HG02610 (cell line): ENCODE measurements around the gene CTSA.
A peak's percentile ranks its signal among the peaks of the same experiment; 100 is the strongest.
"Not testable (repeated sequence)": the region's sequence is repeated elsewhere in the genome, so short reads cannot be mapped to it uniquely, and the experiment has no call there.

Experiments
- ATAC-seq: cut with Tn5 transposase; IDR thresholded peaks from one replicate; pipeline ENCODE4 v1.9.1; 2021; ENCODE audit warnings: mild to moderate bottlenecking, moderate library complexity; ENCODE audit not compliant: unreplicated experiment

The CTSA gene

DNA sequence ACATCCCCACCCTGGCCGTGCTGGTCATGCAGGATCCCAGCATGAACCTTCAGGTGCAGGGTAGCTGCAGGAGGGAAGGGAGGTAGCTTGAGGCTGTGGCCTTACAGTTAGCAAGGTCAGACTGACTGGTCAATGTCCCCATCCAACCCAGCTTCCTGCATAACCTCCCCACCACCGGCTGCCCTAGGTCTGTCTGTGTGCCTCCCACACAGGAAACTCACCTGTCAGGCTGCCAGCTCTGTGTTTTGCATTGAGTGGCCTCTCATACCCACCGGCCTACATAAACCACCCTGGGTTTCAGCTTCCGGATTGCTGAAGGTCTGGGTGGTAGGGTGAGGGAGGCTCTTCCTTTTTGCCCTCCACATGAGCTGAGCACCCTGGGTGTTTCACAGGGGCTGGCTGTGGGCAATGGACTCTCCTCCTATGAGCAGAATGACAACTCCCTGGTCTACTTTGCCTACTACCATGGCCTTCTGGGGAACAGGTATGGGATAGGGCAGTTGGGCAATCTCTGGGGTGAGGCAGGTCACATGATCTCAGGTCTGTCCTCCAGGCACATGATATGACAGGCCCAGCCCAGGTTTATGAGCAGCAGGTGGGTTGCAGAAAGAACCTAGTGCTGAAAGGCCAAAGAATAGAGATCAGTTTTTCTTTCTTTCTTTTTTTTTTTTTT is 1.8 kb downstream of the CTSA start:
- ATAC-seq: no peak

- no peak for ATAC-seq
These were observed 2.7 kb downstream of the CTSA start for GRCh38 chr20:45893831-45894230.

GRCh38 chr20:45894797-45895196 is 3.7 kb downstream of the CTSA start:
- ATAC-seq: no peak

DNA sequence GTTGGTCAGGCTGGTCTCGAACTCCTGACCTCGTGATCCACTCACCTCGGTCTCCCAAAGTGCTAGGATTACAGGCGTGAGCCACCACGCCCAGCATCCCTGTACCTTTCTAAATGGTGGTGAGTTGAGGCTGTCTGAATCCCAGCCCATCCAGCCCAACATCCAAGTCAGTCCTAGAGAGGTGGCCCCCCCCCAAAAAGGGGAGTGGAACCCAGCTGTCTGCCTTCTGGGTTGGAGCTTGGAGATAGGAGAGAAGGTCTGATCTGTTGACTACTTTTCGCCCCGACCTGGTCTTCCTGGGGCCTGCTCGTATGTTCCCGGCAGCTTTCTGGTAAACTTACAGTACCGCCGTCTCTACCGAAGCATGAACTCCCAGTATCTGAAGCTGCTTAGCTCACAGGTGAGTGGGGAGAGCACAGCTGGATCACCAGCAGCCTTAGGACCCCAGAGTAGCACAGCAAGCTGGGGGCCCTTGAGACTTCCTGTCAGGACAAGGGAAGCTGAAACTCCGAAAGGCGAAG is 5.6 kb downstream of the CTSA start:
- no peak for ATAC-seq

- ATAC-seq: no peak
These were observed 6.2 kb downstream of the CTSA start for GRCh38 chr20:45897289-45897688.

DNA sequence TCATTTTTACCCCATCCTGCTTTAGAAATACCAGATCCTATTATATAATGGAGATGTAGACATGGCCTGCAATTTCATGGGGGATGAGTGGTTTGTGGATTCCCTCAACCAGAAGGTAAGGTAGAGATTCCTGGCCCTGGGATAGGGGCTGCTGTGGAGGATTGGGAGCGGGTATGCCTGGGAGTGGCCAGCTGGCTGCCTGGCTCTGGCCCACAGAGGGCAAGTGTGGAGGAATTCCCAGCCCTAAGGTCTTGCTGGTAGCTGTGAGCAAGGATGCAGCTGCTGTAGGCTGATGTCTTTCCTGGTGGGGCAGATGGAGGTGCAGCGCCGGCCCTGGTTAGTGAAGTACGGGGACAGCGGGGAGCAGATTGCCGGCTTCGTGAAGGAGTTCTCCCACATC is 6.6 kb downstream of the CTSA start:
- ATAC-seq: no peak

DNA sequence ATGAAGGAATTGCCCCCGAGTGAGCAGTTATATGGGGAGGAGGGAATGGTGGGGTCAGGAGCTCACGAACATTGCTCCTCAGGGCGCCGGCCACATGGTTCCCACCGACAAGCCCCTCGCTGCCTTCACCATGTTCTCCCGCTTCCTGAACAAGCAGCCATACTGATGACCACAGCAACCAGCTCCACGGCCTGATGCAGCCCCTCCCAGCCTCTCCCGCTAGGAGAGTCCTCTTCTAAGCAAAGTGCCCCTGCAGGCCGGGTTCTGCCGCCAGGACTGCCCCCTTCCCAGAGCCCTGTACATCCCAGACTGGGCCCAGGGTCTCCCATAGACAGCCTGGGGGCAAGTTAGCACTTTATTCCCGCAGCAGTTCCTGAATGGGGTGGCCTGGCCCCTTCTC is 7.2 kb downstream of the CTSA start:
- ATAC-seq: no peak

GRCh38 chr20:45899046-45899835 is 8.1 kb downstream of the CTSA start:
- ATAC-seq: no peak

DNA sequence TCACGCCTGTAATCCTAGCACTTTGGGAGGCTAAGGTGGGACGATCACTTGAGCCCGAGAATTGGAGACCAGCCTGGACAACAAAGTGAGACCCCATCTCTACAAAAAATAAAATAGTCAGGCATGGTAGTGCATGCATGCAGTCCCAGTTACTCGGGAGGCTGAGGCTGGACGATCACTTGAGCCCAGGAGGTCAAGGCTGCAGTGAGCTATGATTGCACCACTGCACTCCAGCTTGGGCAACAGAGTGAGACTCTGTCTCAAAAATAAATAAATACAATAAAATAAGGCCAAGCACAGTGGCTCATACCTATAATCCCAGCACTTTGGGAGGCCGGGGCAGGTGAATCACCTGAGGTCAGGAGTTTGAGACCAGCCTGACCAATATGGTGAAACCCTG is 10.2 kb downstream of the CTSA start:
- ATAC-seq: not testable (repeated sequence)

- ATAC-seq: no peak
These were observed 11.1 kb downstream of the CTSA start for GRCh38 chr20:45902199-45902701.

GRCh38 chr20:45904583-45905504 is 13.7 kb downstream of the CTSA start:
- no peak for ATAC-seq

GRCh38 chr20:45905505-45906079 is 14.5 kb downstream of the CTSA start:
- no peak for ATAC-seq

DNA sequence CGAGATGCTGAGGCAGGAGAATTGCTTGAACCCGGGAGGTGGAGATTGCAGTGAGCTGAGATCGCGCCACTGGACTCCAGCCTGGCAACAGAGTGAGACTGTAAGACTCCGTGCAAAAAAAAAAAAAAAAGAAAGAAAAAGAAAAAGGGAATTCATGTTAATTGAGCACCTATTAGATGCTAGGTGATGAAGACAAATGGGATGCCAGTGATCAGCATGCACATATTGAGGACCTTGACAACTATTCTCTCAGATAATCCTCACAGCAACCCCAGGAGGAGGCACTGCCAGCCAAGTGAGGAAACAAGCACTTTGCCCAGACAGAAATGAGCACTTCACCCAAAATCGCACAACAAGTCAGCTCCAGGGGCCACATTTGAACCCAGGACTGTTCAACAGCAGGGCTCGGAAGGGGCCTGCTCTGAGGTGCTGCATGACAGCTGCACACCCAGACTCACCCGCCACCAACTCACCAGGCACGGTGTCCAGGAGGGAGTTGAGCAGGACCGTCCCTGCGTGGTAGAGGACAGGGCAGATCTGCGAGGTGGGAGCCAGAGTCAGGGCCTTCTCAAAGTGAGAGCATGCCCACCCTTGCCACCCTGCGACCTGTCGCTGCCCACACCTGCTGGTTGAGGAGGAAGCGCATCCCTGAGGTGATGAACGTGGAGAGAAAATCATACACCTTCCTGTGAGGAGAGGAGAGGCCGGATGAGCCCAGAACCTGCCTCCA is 16.2 kb downstream of the CTSA start:
- no peak for ATAC-seq

DNA sequence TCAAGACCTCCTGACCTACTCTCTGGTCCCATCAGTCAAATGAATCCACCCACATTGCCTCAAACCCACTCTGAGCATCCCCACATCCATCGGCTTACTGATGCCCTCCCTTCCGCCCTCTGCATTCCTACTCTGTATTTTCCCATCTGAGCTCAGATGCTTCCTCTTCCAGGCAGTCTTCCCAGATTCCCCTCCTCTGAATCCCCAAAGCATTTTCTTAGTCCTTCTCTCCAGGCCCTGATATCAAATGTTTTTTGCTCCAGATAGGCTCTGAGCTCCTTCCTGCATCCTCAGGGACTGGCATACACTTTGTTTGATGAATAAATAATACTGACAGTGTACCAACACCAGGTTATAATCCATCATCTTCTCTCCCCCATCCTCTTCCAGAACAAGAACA is 16.9 kb downstream of the CTSA start:
- no peak for ATAC-seq

GRCh38 chr20:45909336-45909808 is 18.2 kb downstream of the CTSA start:
- ATAC-seq: no peak

GRCh38 chr20:45909817-45910669 is 18.9 kb downstream of the CTSA start:
- no peak for ATAC-seq

- ATAC-seq: peak; percentile 93
These were observed 19.7 kb downstream of the CTSA start for GRCh38 chr20:45910670-45911485.
